ENCODE results near the gene SNX24. TPM values are rescaled to one million over a fixed set of nuclear protein-coding genes. Genes with fewer than 3 reads are reported as not detected.

Gene SNX24, protein sequence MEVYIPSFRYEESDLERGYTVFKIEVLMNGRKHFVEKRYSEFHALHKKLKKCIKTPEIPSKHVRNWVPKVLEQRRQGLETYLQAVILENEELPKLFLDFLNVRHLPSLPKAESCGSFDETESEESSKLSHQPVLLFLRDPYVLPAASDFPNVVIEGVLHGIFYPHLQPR
- total RNA-seq: 28.0 and 32.4 TPM in 2 replicates

GRCh38 chr5:122845229-122846050, at the start of gene SNX24:
Gene SNX24 (plus strand): TSS chr5:122845613. CDS start chr5:122845634, 21 bp downstream.

GRCh38 chr5:123036391-123037103, 191.1 kb downstream of the SNX24 start, which contains the start of gene PPIC:
Gene PPIC (minus strand): TSS chr5:123036725. CDS start chr5:123036625, 100 bp downstream.

Other genes with a start within 250 kb of the SNX24 start
- gene SNX2, start 70.5 kb upstream of the SNX24 start, total RNA-seq: 50.5 and 57.4 TPM in 2 replicates
- 32.0 and 47.2 TPM in 2 replicates for gene PPIC, start 191.1 kb downstream of the SNX24 start, total RNA-seq
- gene PRDM6, start 243.6 kb downstream of the SNX24 start, total RNA-seq: under 0.01 TPM in 1 of 2 replicates, not detected in the other

Data from tracheal epithelial cell (primary cell).